HFFc6 (cell line): ENCODE data around the gene LIMD2. TPM values are rescaled to one million over a fixed set of nuclear protein-coding genes. Genes with fewer than 3 reads are reported as not detected.
A peak's percentile ranks its signal among the peaks of the same experiment; 100 is the strongest.

Experiments used
- DNase-seq: peaks from one replicate; pipeline ENCODE4 v3.0.0-alpha.2; 2018
- H3K27ac Mint-ChIP-seq: 2 replicates; pipeline ENCODE4 v1.8.0; 2020; ENCODE audit warnings: mild to moderate bottlenecking, mixed read lengths
- H3K27me3 Mint-ChIP-seq: 2 replicates; pipeline ENCODE4 v1.8.0; 2021; ENCODE audit warnings: mild to moderate bottlenecking, moderate library complexity, mixed read lengths; ENCODE audit not compliant: insufficient read depth
- H3K36me3 Mint-ChIP-seq: 2 replicates; pipeline ENCODE4 v1.8.0; 2021; ENCODE audit warnings: low read depth, mixed read lengths
- H3K4me1 Mint-ChIP-seq: 2 replicates; pipeline ENCODE4 v1.8.0; 2020; ENCODE audit warnings: low read depth, mixed read lengths
- H3K4me3 Mint-ChIP-seq: 2 replicates; pipeline ENCODE4 v1.8.0; 2020; ENCODE audit warnings: mild to moderate bottlenecking, moderate library complexity, mixed read lengths
- H3K9me3 Mint-ChIP-seq: 2 replicates; pipeline ENCODE4 v1.8.0; 2020; ENCODE audit warnings: mild to moderate bottlenecking, mixed read lengths
- CTCF ChIP-seq: fragments of 200-600 bp; sonication (generic); IDR thresholded peaks from 2 replicates; pipeline ENCODE4 v1.5.0; 2021; ENCODE audit warnings: antibody characterized with exemption, mild to moderate bottlenecking
- total RNA-seq, 6 experiments: library from RNA; stranded (reverse); fragmentation: NEBNext Ultra II Directional; extraction: Animal tissue kit (Norgen Biotek cat#: 25700); gene quantifications; 2 replicates in 1 of 6; 3 replicates in 5 of 6; pipeline ENCODE4 v1.2.3, GENCODE V29; 2021

LIMD2 gene
- total RNA-seq, 6 experiments from 2014 or later = 1.7 to 5.8 (median 4.1) TPM

GRCh38 chr17:63676584-63676983 is 23.3 kb downstream of the LIMD2 start:
- no peak for TF ChIP-seq CTCF
- Mint-ChIP-seq H3K4me3 (no peak overlapping the region), H3K9me3 (no peaks in the 10 kb centered on the region), H3K36me3 (peaks cover 5% of the 10 kb centered on the region; the same call in 1 of the 2 replicates), H3K4me1 (peaks cover 23% of the 10 kb centered on the region), H3K27ac (no peak overlapping the region), H3K27me3 (peaks cover 2% of the 10 kb centered on the region; the same call in 1 of the 2 replicates)
- DNase-seq = no peak

- H3K4me1 Mint-ChIP-seq = peaks cover 23% of the 10 kb centered on the region
- H3K27me3 Mint-ChIP-seq = peaks cover 2% of the 10 kb centered on the region; the same call in 1 of the 2 replicates
- peak overlapping the region; percentile 39 for H3K27ac Mint-ChIP-seq
- H3K4me3 Mint-ChIP-seq = peak overlapping the region; percentile 61; the same call in 1 of the 2 replicates
- no peaks in the 10 kb centered on the region for H3K9me3 Mint-ChIP-seq
- peaks cover 5% of the 10 kb centered on the region; the same call in 1 of the 2 replicates for H3K36me3 Mint-ChIP-seq
- DNase-seq = peak; percentile 78
- no peak for TF ChIP-seq CTCF
These were observed 24.0 kb downstream of the LIMD2 start for GRCh38 chr17:63675607-63676546.

DNA sequence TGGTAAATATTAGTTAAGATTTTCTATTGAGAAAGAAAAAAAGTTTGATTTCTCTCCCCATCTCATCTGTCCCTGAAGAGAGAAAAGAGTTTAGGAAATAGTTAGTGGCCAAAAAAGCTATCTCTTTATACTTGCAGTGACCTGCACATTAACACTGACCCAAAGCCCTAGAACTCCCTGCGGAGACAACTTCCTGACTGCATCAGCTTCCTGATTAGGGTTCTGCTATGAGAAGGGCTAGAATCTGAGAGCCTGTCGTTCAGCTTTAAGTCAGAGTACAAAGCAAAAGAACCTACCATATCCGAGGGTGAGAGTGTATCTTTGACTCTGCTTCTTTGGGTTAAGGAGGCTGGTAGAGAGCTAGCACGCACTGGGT is 24.7 kb downstream of the LIMD2 start:
- Mint-ChIP-seq H3K9me3 (no peaks in the 10 kb centered on the region), H3K4me1 (peaks cover 23% of the 10 kb centered on the region), H3K27ac (no peak overlapping the region), H3K36me3 (peaks cover 5% of the 10 kb centered on the region; the same call in 1 of the 2 replicates), H3K4me3 (no peak overlapping the region), H3K27me3 (peaks cover 2% of the 10 kb centered on the region; the same call in 1 of the 2 replicates)
- DNase-seq = no peak
- TF ChIP-seq CTCF = no peak

GRCh38 chr17:63672856-63673255 is 27.1 kb downstream of the LIMD2 start:
- peaks cover 2% of the 10 kb centered on the region; the same call in 1 of the 2 replicates for H3K27me3 Mint-ChIP-seq
- no peak overlapping the region for H3K27ac Mint-ChIP-seq
- no peak for TF ChIP-seq CTCF
- H3K4me1 Mint-ChIP-seq = peaks cover 23% of the 10 kb centered on the region
- H3K4me3 Mint-ChIP-seq = no peak overlapping the region
- H3K9me3 Mint-ChIP-seq = no peaks in the 10 kb centered on the region
- peaks cover 10% of the 10 kb centered on the region; the same call in 1 of the 2 replicates for H3K36me3 Mint-ChIP-seq
- DNase-seq = no peak

DNA sequence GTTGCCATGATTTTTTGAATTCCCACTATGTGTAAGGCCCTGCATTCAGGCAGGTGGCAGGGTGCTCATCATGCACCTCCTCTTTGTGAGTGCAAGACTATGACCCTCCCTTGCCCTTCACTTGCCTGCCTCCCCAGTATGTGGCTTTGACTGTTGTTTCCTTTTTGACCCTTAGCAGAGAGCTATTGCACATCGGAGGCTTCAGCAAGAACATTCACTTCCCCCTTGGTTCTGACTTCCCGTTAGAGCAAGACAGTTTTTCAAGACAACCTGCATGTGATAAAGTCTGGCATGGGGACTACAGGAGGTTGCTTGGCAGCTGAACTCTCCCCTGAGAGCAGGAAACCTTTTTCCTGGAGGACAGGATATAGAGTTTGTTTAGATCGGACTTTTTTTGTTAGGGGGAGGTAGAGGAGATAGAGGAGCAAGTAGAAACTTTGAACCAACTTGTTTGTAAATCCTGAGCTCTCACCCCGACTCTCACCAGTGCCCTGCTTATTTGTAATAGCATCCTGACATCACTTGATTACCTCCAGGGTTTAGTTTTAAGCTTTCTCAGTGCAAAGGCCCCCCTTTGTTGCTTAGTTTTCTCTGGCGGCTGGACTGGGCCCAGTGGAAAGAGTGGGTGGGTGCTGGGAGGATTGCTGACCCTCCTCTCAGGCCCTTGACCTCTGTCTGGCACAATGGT is 34.3 kb downstream of the LIMD2 start:
- Mint-ChIP-seq H3K4me3 (no peak overlapping the region), H3K27ac (no peak overlapping the region), H3K36me3 (peaks cover 12% of the 10 kb centered on the region), H3K27me3 (no peaks in the 10 kb centered on the region), H3K9me3 (no peaks in the 10 kb centered on the region), H3K4me1 (no peaks in the 10 kb centered on the region)
- DNase-seq = no peak
- TF ChIP-seq CTCF = no peak
